Measurements from ENCODE around the gene KPNA3.

The KPNA3 gene

DNA sequence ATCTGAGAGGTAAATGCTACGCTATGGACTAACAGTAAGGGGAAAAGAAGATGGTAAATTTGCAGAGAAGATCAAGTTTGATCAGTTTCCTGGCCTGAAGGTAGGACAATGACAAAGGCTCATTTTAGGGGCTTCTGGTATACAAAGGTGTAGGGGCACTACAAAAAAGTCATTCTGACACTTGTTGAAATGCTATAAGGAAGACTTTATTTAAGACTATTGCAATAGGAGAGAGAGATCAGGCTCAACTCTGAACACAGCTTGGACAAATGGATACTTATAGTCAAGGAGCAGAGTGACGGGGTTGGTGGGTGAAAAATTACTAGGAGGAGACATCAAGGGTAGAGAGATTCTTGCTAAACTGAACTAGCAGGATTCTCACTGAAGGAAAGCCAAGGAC lies 37.2 kb upstream of the KPNA3 start:
- Histone ChIP-seq H3K27me3 (ENCODE audit: insufficient read depth, low read depth) (no peaks in the 10 kb centered on the region), H3K27ac (no peak overlapping the region), H3K4me2 (no peak overlapping the region), H3K4me3 (IDR thresholded peaks at IDR 0.05; ENCODE audit: insufficient read depth, low read depth, low read length) (no peak overlapping the region), H2AFZ (ENCODE audit: low read depth) (no peak overlapping the region), H3K79me2 (ENCODE audit: insufficient read depth, low read depth) (no peaks in the 10 kb centered on the region), H4K20me1 (ENCODE audit: insufficient read depth) (no peaks in the 10 kb centered on the region), H3K9ac (no peak overlapping the region), H3K4me1 (ENCODE audit: low read depth, poor library complexity, severe bottlenecking) (no peaks in the 10 kb centered on the region), H3K36me3 (ENCODE audit: insufficient read depth) (no peaks in the 10 kb centered on the region)
- TF ChIP-seq, protein P1, sequence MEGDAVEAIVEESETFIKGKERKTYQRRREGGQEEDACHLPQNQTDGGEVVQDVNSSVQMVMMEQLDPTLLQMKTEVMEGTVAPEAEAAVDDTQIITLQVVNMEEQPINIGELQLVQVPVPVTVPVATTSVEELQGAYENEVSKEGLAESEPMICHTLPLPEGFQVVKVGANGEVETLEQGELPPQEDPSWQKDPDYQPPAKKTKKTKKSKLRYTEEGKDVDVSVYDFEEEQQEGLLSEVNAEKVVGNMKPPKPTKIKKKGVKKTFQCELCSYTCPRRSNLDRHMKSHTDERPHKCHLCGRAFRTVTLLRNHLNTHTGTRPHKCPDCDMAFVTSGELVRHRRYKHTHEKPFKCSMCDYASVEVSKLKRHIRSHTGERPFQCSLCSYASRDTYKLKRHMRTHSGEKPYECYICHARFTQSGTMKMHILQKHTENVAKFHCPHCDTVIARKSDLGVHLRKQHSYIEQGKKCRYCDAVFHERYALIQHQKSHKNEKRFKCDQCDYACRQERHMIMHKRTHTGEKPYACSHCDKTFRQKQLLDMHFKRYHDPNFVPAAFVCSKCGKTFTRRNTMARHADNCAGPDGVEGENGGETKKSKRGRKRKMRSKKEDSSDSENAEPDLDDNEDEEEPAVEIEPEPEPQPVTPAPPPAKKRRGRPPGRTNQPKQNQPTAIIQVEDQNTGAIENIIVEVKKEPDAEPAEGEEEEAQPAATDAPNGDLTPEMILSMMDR (conservative IDR thresholded peaks at IDR 0.05; ENCODE audit: low read depth, low read length), result no peak

DNA sequence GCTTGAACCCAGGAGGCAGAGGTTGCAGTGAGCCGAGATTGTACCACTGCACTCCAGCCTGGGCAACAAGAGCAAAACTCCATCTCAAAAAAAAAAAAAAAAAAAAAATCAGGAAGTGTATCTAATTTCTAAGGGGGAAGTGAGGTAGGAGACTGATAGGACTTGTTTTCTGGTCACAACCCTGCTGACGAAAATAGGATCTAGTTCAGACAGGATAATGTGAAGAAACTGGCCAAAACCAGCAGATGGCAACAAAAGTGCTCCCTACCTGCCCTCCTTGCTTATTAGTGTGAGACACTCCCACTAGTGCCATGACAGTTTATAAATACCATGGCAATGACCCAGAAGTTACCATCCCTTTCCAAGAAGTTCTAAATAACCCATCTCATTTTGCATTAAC lies 36.0 kb upstream of the KPNA3 start:
- Histone ChIP-seq H3K27ac (no peak overlapping the region), H3K4me2 (no peak overlapping the region), H3K4me3 (IDR thresholded peaks at IDR 0.05; ENCODE audit: insufficient read depth, low read depth, low read length) (no peak overlapping the region), H4K20me1 (ENCODE audit: insufficient read depth) (no peaks in the 10 kb centered on the region), H3K36me3 (ENCODE audit: insufficient read depth) (no peaks in the 10 kb centered on the region), H2AFZ (ENCODE audit: low read depth) (no peak overlapping the region), H3K9ac (no peak overlapping the region), H3K27me3 (ENCODE audit: insufficient read depth, low read depth) (no peaks in the 10 kb centered on the region), H3K4me1 (ENCODE audit: low read depth, poor library complexity, severe bottlenecking) (no peaks in the 10 kb centered on the region), H3K79me2 (ENCODE audit: insufficient read depth, low read depth) (no peaks in the 10 kb centered on the region)
- TF ChIP-seq, protein P1 (conservative IDR thresholded peaks at IDR 0.05; ENCODE audit: low read depth, low read length), result no peak

DNA sequence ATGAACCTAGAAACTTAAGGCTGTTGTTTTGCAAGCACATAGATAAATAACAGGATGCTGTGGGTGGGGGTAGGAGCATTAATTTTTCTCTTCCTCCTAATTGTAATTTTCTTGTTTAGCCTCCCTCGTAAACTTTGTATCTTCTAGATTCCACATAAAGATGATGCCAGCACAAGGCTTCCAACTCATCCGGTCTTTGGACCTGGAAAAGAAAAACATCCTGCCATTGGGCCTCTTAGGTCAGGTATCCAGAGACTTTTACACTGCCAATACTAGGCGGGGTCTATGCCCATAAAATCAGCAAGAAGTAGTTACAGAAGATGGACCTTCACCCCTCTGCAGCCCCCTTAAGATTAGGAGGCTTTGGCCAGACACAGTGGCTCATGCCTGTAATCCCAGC lies 35.4 kb upstream of the KPNA3 start:
- H3K27ac ChIP-seq, result no peak overlapping the region
- no peak overlapping the region for H3K4me2 ChIP-seq
- H4K20me1 ChIP-seq (ENCODE audit: insufficient read depth), result no peaks in the 10 kb centered on the region
- TF ChIP-seq, protein P1 (conservative IDR thresholded peaks at IDR 0.05; ENCODE audit: low read depth, low read length), result no peak
- H3K9ac ChIP-seq, result no peak overlapping the region
- no peaks in the 10 kb centered on the region for H3K4me1 ChIP-seq (ENCODE audit: low read depth, poor library complexity, severe bottlenecking)
- no peak overlapping the region for H3K4me3 ChIP-seq (IDR thresholded peaks at IDR 0.05; ENCODE audit: insufficient read depth, low read depth, low read length)
- no peaks in the 10 kb centered on the region for H3K79me2 ChIP-seq (ENCODE audit: insufficient read depth, low read depth)
- H3K36me3 ChIP-seq (ENCODE audit: insufficient read depth), result no peaks in the 10 kb centered on the region
- H2AFZ ChIP-seq (ENCODE audit: low read depth), result no peak overlapping the region
- no peaks in the 10 kb centered on the region for H3K27me3 ChIP-seq (ENCODE audit: insufficient read depth, low read depth)

DNA sequence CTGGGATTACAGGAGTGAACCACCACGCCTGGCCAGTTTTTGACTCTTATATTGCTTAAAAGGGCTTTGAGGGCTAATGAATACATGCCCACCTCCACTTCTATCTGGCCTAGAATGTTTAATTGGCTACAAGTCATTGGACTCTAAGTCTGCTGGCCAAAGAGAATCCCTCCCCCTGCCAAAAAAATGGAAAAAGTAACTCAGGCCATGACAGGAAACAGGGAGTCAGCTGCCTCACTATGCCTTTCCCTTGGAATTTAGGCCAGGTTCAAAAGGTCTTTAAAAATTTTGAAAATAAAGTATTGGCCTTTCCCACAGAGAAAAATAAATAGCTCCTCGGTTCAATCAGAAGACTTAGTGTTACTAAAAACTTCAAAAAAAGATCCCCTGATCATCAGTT lies 34.9 kb upstream of the KPNA3 start:
- Histone ChIP-seq H4K20me1 (ENCODE audit: insufficient read depth) (no peaks in the 10 kb centered on the region), H3K4me1 (ENCODE audit: low read depth, poor library complexity, severe bottlenecking) (no peaks in the 10 kb centered on the region), H3K36me3 (ENCODE audit: insufficient read depth) (no peaks in the 10 kb centered on the region), H3K4me2 (no peak overlapping the region), H3K27ac (no peak overlapping the region), H3K4me3 (IDR thresholded peaks at IDR 0.05; ENCODE audit: insufficient read depth, low read depth, low read length) (no peak overlapping the region), H2AFZ (ENCODE audit: low read depth) (no peak overlapping the region), H3K27me3 (ENCODE audit: insufficient read depth, low read depth) (no peaks in the 10 kb centered on the region), H3K9ac (no peak overlapping the region), H3K79me2 (ENCODE audit: insufficient read depth, low read depth) (no peaks in the 10 kb centered on the region)
- TF ChIP-seq, protein P1 (conservative IDR thresholded peaks at IDR 0.05; ENCODE audit: low read depth, low read length), result no peak

Data from KMS-11 (cell line).